D341Med (cell line): Measurements from ENCODE around the gene KRT24.

ENCODE experiments used
- DNase-seq: peaks from one replicate; pipeline ENCODE4 v3.0.0; 2012; ENCODE audit warnings: low spot score

KRT24 gene

GRCh38 chr17:40694584-40694983 is 9.0 kb downstream of the KRT24 start:
- DNase-seq: no peak

GRCh38 chr17:40687106-40687505 is 16.4 kb downstream of the KRT24 start:
- no peak for DNase-seq

- no peak for DNase-seq
Measured at GRCh38 chr17:40686192-40686591, 17.4 kb downstream of the KRT24 start.

- DNase-seq: no peak
Measured at GRCh38 chr17:40680998-40681397, 22.6 kb downstream of the KRT24 start.

- DNase-seq: no peak
Measured at GRCh38 chr17:40679523-40679907, 24.0 kb downstream of the KRT24 start.

- no peak for DNase-seq
Measured at GRCh38 chr17:40678902-40679522, 24.5 kb downstream of the KRT24 start.

- no peak for DNase-seq
Measured at GRCh38 chr17:40675905-40676304, 27.6 kb downstream of the KRT24 start.

- DNase-seq: no peak
Measured at GRCh38 chr17:40672654-40673053, 30.9 kb downstream of the KRT24 start.

- no peak for DNase-seq
Measured at GRCh38 chr17:40671282-40671681, 32.3 kb downstream of the KRT24 start.

GRCh38 chr17:40666331-40666730 is 37.2 kb downstream of the KRT24 start:
- DNase-seq: no peak

GRCh38 chr17:40664582-40665333 is 38.8 kb downstream of the KRT24 start, which contains the start of gene KRT222:
TSS of gene KRT222 (minus strand) at chr17:40665177. CDS start at chr17:40665099, 78 bp downstream.
- DNase-seq: no peak

GRCh38 chr17:40663252-40663651 is 40.3 kb downstream of the KRT24 start:
- no peak for DNase-seq

GRCh38 chr17:40659911-40660310 is 43.6 kb downstream of the KRT24 start:
- no peak for DNase-seq

GRCh38 chr17:40658396-40658795 is 45.2 kb downstream of the KRT24 start:
- no peak for DNase-seq

GRCh38 chr17:40651939-40652338 is 51.6 kb downstream of the KRT24 start:
- no peak for DNase-seq

GRCh38 chr17:40648384-40648968 is 55.1 kb downstream of the KRT24 start:
- DNase-seq: no peak
